ENCODE data around the gene CPD. TPM values are rescaled to one million over a fixed set of nuclear protein-coding genes. Genes with fewer than 3 reads are reported as not detected.

Gene CPD
- total RNA-seq, 4 donors from 2014 or later: 54.6 to 144 (median 104) TPM

DNA sequence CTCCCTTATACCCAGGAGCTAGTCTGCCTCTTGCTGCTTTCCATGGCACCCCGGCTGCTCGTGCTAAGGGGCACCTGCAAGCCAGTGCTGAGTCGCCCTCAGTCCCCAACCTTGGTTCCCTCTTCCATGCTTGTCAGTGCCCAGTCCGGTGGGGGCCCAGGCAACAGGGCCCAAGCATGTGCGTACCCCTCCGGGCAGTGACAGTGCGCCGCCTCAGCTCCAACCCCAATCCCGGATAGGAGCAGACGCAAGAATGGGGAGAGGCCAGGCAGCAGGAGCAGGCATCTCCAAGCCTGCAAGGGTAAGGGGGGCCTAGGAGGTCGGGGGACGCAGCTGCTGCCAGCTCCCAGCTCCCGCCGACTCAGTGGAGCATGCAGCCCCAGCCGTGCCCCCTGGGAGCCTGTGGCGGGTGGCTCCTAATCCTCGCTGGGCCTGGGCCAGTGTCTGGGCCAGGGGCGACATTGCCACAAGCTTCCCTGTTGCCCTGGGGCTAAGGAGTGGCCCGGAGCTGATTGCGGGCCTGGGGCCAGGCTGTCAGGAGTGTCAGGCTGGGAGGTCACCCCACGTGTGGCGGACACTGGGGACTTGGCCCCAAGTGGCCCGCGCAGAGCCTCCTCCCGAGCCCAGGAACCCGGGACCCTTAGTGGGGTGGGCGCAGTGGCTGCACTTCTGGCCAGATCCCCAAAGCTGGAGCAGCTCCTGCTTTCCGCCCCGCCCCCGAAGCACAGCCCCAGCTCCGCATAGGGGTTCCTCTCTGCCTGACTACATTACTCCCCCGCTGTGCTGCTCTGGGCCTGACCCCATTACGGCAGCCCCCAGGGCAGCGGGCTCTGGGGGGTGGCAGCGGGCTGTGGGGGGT is 9.8 kb downstream of the CPD start:
- Histone ChIP-seq H3K36me3 (no peaks in the 10 kb centered on the region), H3K9me3 (no peaks in the 10 kb centered on the region), H3K4me1 (no peaks in the 10 kb centered on the region), H3K27ac (no peak overlapping the region), H3K4me3 (no peak overlapping the region), H3K27me3 (no peaks in the 10 kb centered on the region)
- intact Hi-C loops (cut with DNase I; ENCODE audit: low total_unique reads): no loop called here
- TF ChIP-seq, protein P1, sequence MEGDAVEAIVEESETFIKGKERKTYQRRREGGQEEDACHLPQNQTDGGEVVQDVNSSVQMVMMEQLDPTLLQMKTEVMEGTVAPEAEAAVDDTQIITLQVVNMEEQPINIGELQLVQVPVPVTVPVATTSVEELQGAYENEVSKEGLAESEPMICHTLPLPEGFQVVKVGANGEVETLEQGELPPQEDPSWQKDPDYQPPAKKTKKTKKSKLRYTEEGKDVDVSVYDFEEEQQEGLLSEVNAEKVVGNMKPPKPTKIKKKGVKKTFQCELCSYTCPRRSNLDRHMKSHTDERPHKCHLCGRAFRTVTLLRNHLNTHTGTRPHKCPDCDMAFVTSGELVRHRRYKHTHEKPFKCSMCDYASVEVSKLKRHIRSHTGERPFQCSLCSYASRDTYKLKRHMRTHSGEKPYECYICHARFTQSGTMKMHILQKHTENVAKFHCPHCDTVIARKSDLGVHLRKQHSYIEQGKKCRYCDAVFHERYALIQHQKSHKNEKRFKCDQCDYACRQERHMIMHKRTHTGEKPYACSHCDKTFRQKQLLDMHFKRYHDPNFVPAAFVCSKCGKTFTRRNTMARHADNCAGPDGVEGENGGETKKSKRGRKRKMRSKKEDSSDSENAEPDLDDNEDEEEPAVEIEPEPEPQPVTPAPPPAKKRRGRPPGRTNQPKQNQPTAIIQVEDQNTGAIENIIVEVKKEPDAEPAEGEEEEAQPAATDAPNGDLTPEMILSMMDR (IDR thresholded peaks at IDR 0.05): no peak
- TF ChIP-seq POLR2A (IDR thresholded peaks at IDR 0.05): no peak
- no peak for DNase-seq

DNA sequence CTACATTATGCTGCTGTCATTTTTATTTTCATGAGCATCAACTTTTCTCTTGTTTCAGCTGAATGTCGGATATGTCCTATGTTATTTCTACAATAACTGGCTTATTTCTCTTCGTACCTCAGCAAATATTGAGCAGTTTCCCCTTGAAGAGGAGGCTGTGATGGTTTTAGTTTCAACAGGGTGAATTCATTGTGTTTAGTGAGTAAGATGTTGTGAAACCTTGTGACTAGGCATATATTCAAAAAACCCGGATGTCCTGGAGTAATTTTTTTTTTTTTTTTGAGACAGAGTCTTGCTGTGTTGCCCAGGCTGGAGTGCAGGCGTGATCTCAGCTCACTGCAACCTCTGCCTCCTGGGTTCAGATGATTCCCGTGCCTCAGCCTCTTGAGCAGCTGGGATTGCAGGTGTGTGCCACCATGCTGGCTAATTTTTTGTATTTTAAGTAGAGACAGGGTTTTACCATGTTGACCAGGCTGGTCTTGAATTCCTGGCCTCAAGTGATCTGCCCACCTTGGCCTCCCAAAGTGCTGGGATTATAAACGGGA is 11.1 kb downstream of the CPD start:
- TF ChIP-seq POLR2A (IDR thresholded peaks at IDR 0.05): no peak
- TF ChIP-seq, protein P1 (IDR thresholded peaks at IDR 0.05): no peak
- no peaks in the 10 kb centered on the region for H3K9me3 ChIP-seq
- DNase-seq: no peak
- H3K27ac ChIP-seq: no peak overlapping the region
- H3K27me3 ChIP-seq: no peaks in the 10 kb centered on the region
- H3K36me3 ChIP-seq: no peaks in the 10 kb centered on the region
- intact Hi-C loops (cut with DNase I; ENCODE audit: low total_unique reads): no loop called here
- no peaks in the 10 kb centered on the region for H3K4me1 ChIP-seq
- H3K4me3 ChIP-seq: no peak overlapping the region

DNA sequence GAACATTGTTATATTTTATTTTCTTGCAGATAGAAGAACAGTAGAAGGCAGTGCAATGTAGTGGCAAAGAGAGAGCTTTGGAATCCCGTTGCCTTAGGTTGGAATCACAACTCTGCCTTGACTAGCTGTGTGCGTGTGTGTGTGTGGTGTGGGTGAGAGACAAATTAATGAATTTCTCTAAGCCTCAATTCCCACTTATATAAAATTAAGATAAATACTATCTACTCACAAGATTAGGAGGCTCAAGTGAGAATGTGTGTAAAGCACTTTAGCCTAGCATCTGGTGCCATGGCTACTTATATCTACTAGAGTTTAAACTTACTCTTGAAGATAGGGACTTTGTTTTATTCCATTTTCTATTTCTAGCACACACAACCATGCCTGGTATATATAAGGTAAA is 12.8 kb downstream of the CPD start:
- no peak overlapping the region for H3K27ac ChIP-seq
- intact Hi-C loops (cut with DNase I; ENCODE audit: low total_unique reads): no loop called here
- no peaks in the 10 kb centered on the region for H3K9me3 ChIP-seq
- H3K27me3 ChIP-seq: no peaks in the 10 kb centered on the region
- H3K36me3 ChIP-seq: no peaks in the 10 kb centered on the region
- no peak for DNase-seq
- TF ChIP-seq, protein P1 (IDR thresholded peaks at IDR 0.05): no peak
- no peak for TF ChIP-seq POLR2A (IDR thresholded peaks at IDR 0.05)
- no peak overlapping the region for H3K4me3 ChIP-seq
- no peaks in the 10 kb centered on the region for H3K4me1 ChIP-seq

DNA sequence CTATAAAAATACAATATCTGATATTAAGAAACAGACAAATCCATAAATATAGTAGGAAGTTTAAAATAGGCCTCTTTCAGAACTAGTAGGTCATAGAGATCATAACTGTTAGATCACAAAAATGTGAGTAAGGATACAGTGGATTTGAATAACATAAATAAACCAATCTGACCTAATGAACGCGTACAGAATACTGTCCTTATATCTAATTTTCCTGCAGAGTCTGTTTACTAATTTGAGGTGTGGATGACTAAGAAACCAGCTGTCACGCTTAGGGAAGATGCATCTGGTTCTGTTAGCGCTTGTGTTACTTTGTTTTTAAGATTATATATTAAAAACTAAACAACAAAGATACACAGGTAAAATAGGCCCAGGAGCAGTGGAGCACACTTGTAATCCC is 14.8 kb downstream of the CPD start:
- Histone ChIP-seq H3K36me3 (no peaks in the 10 kb centered on the region), H3K27me3 (no peaks in the 10 kb centered on the region), H3K9me3 (no peaks in the 10 kb centered on the region), H3K4me1 (no peaks in the 10 kb centered on the region), H3K4me3 (no peak overlapping the region), H3K27ac (no peak overlapping the region)
- intact Hi-C loops (cut with DNase I; ENCODE audit: low total_unique reads): no loop called here
- DNase-seq: no peak
- no peak for TF ChIP-seq POLR2A (IDR thresholded peaks at IDR 0.05)
- TF ChIP-seq, protein P1 (IDR thresholded peaks at IDR 0.05): no peak

Measured in uterus (tissue), 4 donors.